Measurements from ENCODE around the gene PLEKHA6.
"Not testable (repeated sequence)": the region's sequence is repeated elsewhere in the genome, so short reads cannot be mapped to it uniquely, and the experiment has no call there.

PLEKHA6 gene

GRCh38 chr1:204335085-204335484 lies 24.6 kb downstream of the PLEKHA6 start:
- no peak for DNase-seq (ENCODE audit: low spot score)

GRCh38 chr1:204334455-204334854 lies 25.3 kb downstream of the PLEKHA6 start:
- no peak for DNase-seq (ENCODE audit: low spot score)

- no peak for DNase-seq (ENCODE audit: low spot score)
These were observed 26.3 kb downstream of the PLEKHA6 start for GRCh38 chr1:204333427-204333826.

GRCh38 chr1:204331847-204332487 lies 27.8 kb downstream of the PLEKHA6 start:
- DNase-seq (ENCODE audit: low spot score): peak; percentile 74

- DNase-seq (ENCODE audit: low spot score): peak; percentile 83
These were observed 28.5 kb downstream of the PLEKHA6 start for GRCh38 chr1:204331275-204331674.

- DNase-seq (ENCODE audit: low spot score): not testable (repeated sequence)
These were observed 31.9 kb downstream of the PLEKHA6 start for GRCh38 chr1:204327870-204328269.

- DNase-seq (ENCODE audit: low spot score): no peak
These were observed 32.4 kb downstream of the PLEKHA6 start for GRCh38 chr1:204327359-204327758.

- DNase-seq (ENCODE audit: low spot score): no peak
These were observed 32.9 kb downstream of the PLEKHA6 start for GRCh38 chr1:204326771-204327300.

GRCh38 chr1:204325944-204326343 lies 33.8 kb downstream of the PLEKHA6 start:
- no peak for DNase-seq (ENCODE audit: low spot score)

GRCh38 chr1:204323887-204324286 lies 35.8 kb downstream of the PLEKHA6 start:
- no peak for DNase-seq (ENCODE audit: low spot score)

GRCh38 chr1:204322339-204322868 lies 37.3 kb downstream of the PLEKHA6 start:
- DNase-seq (ENCODE audit: low spot score): no peak

- DNase-seq (ENCODE audit: low spot score): no peak
These were observed 38.1 kb downstream of the PLEKHA6 start for GRCh38 chr1:204321665-204322064.

GRCh38 chr1:204321051-204321450 lies 38.7 kb downstream of the PLEKHA6 start:
- DNase-seq (ENCODE audit: low spot score): no peak

- DNase-seq (ENCODE audit: low spot score): no peak
These were observed 39.3 kb downstream of the PLEKHA6 start for GRCh38 chr1:204320382-204320804.

- DNase-seq (ENCODE audit: low spot score): peak; percentile 68
These were observed 40.3 kb downstream of the PLEKHA6 start for GRCh38 chr1:204319462-204319861.

- no peak for DNase-seq (ENCODE audit: low spot score)
These were observed 40.7 kb downstream of the PLEKHA6 start for GRCh38 chr1:204319027-204319426.

GRCh38 chr1:204318324-204318723 lies 41.4 kb downstream of the PLEKHA6 start:
- no peak for DNase-seq (ENCODE audit: low spot score)

GRCh38 chr1:204317170-204317569 lies 42.6 kb downstream of the PLEKHA6 start:
- DNase-seq (ENCODE audit: low spot score): no peak

- DNase-seq (ENCODE audit: low spot score): no peak
These were observed 43.6 kb downstream of the PLEKHA6 start for GRCh38 chr1:204316164-204316563.

GRCh38 chr1:204314893-204315658 lies 44.7 kb downstream of the PLEKHA6 start:
- DNase-seq (ENCODE audit: low spot score): no peak

- DNase-seq (ENCODE audit: low spot score): no peak
These were observed 45.4 kb downstream of the PLEKHA6 start for GRCh38 chr1:204314171-204314892.

GRCh38 chr1:204313675-204314074 lies 46.1 kb downstream of the PLEKHA6 start:
- no peak for DNase-seq (ENCODE audit: low spot score)
